ENCODE data around the gene RASGEF1B.

Gene RASGEF1B

DNA sequence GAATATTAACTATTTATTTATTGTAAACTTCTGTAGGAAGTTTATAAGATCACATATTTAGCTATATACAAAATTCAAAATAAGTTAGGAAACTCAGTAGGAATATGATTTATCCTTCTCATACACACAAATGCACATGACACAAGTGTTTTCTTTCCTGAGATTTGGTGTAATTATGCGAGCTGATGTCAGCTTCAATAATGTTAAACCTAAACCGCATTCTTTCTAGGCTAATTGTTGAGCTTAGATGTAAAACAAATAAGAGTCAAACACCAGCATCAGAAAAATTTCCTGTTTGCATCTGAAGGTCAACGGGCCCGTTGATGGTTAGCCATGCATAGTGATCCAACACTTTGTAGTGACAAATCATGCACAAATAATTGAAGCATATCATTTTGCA, 30.8 kb downstream of the RASGEF1B start:
- no peak for TF ChIP-seq CTCF (IDR thresholded peaks at IDR 0.05; ENCODE audit: control extremely low read depth, extremely low read depth, low read depth, missing control alignments)
- DNase-seq (ENCODE audit: extremely low spot score), result no peak
- CTCF ChIA-PET, result interaction anchor here (0.9 to 1.4 kb wide), 4 partner anchors 11 to 389 kb away, joined by 3 read pairs; no protein-coding TSS in a partner anchor
- POLR2A ChIA-PET, result no interaction called here

- POLR2A ChIA-PET, result no interaction called here
Observed at GRCh38 chr4:81436941-81437574, 34.6 kb downstream of the RASGEF1B start.

DNA sequence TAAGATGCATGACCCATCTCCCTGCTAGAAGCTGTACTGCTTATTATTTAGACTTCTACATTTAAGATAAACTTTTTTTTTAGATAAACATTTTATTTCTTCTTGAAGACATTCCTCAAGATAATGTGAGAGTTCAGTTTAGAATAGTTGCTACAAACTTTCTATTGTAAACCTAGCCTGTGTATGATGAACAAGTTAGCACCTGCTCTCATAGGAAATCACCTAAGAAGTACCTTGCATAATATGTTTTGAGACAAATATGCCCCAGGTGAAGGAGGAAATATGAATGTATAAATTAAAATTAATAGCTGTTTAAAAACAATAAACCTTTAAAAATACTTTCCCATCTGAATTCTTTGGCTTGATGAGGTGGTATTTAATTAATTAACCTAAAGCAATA, 35.6 kb downstream of the RASGEF1B start:
- no peak for DNase-seq (ENCODE audit: extremely low spot score)
- ChIA-PET POLR2A (no interaction called here), CTCF (interaction anchor here (1.2 to 3.1 kb wide), 2 partner anchors 9 to 29 kb away, joined by 3 to 11 read pairs; no protein-coding TSS in a partner anchor)
- TF ChIP-seq CTCF (IDR thresholded peaks at IDR 0.05; ENCODE audit: control extremely low read depth, extremely low read depth, low read depth, missing control alignments), result no peak

More at GRCh38 chr4:81436941-81437574, 34.6 kb downstream of the RASGEF1B start:
- CTCF ChIA-PET, result interaction anchor here (1.2 to 3.1 kb wide), 2 partner anchors 10 to 30 kb away, joined by 3 to 11 read pairs; no protein-coding TSS in a partner anchor
- no peak for TF ChIP-seq CTCF (IDR thresholded peaks at IDR 0.05; ENCODE audit: control extremely low read depth, extremely low read depth, low read depth, missing control alignments)
- DNase-seq (ENCODE audit: extremely low spot score), result no peak

GRCh38 chr4:81432825-81433224, 38.9 kb downstream of the RASGEF1B start:
- DNase-seq (ENCODE audit: extremely low spot score), result no peak
- POLR2A ChIA-PET, result no interaction called here
- CTCF ChIA-PET, result interaction anchor here (1.9 to 2.3 kb wide), 2 partner anchors 14 to 35 kb away, joined by 4 to 10 read pairs; no protein-coding TSS in a partner anchor
- no peak for TF ChIP-seq CTCF (IDR thresholded peaks at IDR 0.05; ENCODE audit: control extremely low read depth, extremely low read depth, low read depth, missing control alignments)

DNA sequence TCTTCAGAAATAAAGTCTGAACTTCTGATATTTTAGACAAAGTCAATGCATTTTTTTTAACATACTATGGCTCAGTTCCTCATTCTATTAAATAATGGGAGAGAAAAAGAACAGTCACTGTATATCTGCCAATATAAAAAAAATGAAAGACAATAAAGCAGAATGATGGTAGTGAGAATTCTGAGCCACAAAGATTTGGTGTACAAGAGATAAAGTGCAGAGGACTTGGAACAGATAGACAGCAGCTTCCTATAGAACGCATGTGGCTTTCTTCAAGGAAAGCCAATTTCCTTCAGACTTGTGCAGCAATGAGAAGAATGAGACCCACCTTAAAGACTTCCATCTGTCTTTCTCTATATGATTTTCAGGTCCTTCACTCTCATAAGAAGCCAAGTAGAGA, 39.7 kb downstream of the RASGEF1B start:
- ChIA-PET CTCF (interaction anchor here (2.3 to 3.2 kb wide), 2 partner anchors 21 to 36 kb away, joined by 10 read pairs; no protein-coding TSS in a partner anchor), POLR2A (no interaction called here)
- no peak for DNase-seq (ENCODE audit: extremely low spot score)
- no peak for TF ChIP-seq CTCF (IDR thresholded peaks at IDR 0.05; ENCODE audit: control extremely low read depth, extremely low read depth, low read depth, missing control alignments)

GRCh38 chr4:81429607-81430006, 42.1 kb downstream of the RASGEF1B start:
- CTCF ChIA-PET, result interaction anchor here (1.2 to 3.2 kb wide), 4 partner anchors 12 to 38 kb away, joined by 3 to 10 read pairs (median 3); no protein-coding TSS in a partner anchor
- no peak for DNase-seq (ENCODE audit: extremely low spot score)
- TF ChIP-seq CTCF (IDR thresholded peaks at IDR 0.05; ENCODE audit: control extremely low read depth, extremely low read depth, low read depth, missing control alignments), result no peak
- POLR2A ChIA-PET, result no interaction called here
